SK-N-SH treated with all-trans-retinoic acid at 6 μM for 48 hours (cell line): ENCODE results near the gene AP4S1.

ENCODE experiments used
- ARNTL ChIP-seq: fragments of 450-650 bp; formaldehyde crosslinking; IDR thresholded peaks from 2 replicates; pipeline ENCODE4 v1.5.0; 2020; ENCODE audit warnings: low read depth, mild to moderate bottlenecking, moderate library complexity, borderline replicate concordance
- PATZ1 ChIP-seq: fragments of 250-450 bp; sonication (Bioruptor Pico); IDR thresholded peaks from 2 replicates; pipeline ENCODE4 v1.8.0; 2020; ENCODE audit warnings: mild to moderate bottlenecking, moderate library complexity, borderline replicate concordance
- POU6F1 ChIP-seq: fragments of 250-450 bp; sonication (Bioruptor Pico); IDR thresholded peaks from 2 replicates; pipeline ENCODE4 v1.8.0; 2021; ENCODE audit warnings: low read depth, mild to moderate bottlenecking, moderate library complexity, borderline replicate concordance
- PPARA ChIP-seq: fragments of 250-450 bp; sonication (Bioruptor Pico); IDR thresholded peaks from 2 replicates; pipeline ENCODE4 v1.5.0; 2020; ENCODE audit warnings: mild to moderate bottlenecking, borderline replicate concordance
- RARB ChIP-seq: fragments of 250-450 bp; sonication (Bioruptor Pico); IDR thresholded peaks from 2 replicates; pipeline ENCODE4 v1.8.0; 2021; ENCODE audit warnings: mild to moderate bottlenecking, moderate library complexity
- TOX ChIP-seq: fragments of 250-450 bp; sonication (Bioruptor Pico); IDR thresholded peaks from 2 replicates; pipeline ENCODE4 v1.8.0; 2021; ENCODE audit warnings: mild to moderate bottlenecking, moderate library complexity, borderline replicate concordance
- TSHZ2 ChIP-seq: fragments of 250-450 bp; sonication (Bioruptor Pico); IDR thresholded peaks from 2 replicates; pipeline ENCODE4 v1.5.0; 2020; ENCODE audit warnings: mild to moderate bottlenecking, moderate library complexity
- ZFP30 ChIP-seq: fragments of 450-650 bp; formaldehyde crosslinking; IDR thresholded peaks from 2 replicates; pipeline ENCODE4 v1.5.0; 2022; ENCODE audit warnings: mild to moderate bottlenecking, moderate library complexity
- ZNF70 ChIP-seq: fragments of 450-650 bp; formaldehyde crosslinking; IDR thresholded peaks from 2 replicates; pipeline ENCODE4 v1.5.0; 2020; ENCODE audit warnings: mild to moderate bottlenecking, moderate library complexity

GRCh38 chr14:31118892-31119291 lies 93.4 kb downstream of the AP4S1 start:
- TF ChIP-seq ARNTL (CRISPR knock-in tag) (no peak), TOX (CRISPR knock-in tag) (no peak), ZNF70 (CRISPR knock-in tag) (no peak), TSHZ2 (no peak), RARB (CRISPR knock-in tag) (no peak), PPARA (CRISPR knock-in tag) (no peak), PATZ1 (CRISPR knock-in tag) (no peak), POU6F1 (CRISPR knock-in tag) (no peak), ZFP30 (no peak)
